ENCODE results near the gene TM9SF3. TPM values are rescaled to one million over a fixed set of nuclear protein-coding genes. Genes with fewer than 3 reads are reported as not detected.

Gene TM9SF3
- total RNA-seq, 3 donors from 2014 or later, result 95.7 to 118 (median 116) TPM

DNA sequence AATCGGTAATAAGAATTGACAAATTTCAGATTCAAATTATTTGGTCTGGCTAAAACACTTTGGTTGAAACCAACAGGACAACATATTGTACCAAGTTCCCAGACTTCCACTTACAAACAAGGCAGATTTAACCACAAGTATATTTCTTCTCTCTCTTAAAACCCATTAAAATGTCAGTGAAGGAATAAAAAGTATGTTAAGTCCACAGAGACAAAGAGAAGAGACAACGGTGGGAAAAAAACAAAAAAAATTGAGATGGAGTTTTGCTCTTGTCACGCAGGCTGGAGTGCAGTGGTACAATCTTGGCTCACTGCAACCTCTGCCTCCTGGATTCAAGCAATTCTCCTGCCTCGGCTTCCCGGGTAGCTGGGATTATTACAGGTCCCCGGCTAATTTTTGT is 16.3 kb downstream of the TM9SF3 start:
- H3K27me3 ChIP-seq, result no peaks in the 10 kb centered on the region
- intact Hi-C loops (cut with DNase I; ENCODE audit: low total_unique reads), result no loop called here
- no peaks in the 10 kb centered on the region for H3K36me3 ChIP-seq
- no peaks in the 10 kb centered on the region for H3K9me3 ChIP-seq
- TF ChIP-seq, protein P1, sequence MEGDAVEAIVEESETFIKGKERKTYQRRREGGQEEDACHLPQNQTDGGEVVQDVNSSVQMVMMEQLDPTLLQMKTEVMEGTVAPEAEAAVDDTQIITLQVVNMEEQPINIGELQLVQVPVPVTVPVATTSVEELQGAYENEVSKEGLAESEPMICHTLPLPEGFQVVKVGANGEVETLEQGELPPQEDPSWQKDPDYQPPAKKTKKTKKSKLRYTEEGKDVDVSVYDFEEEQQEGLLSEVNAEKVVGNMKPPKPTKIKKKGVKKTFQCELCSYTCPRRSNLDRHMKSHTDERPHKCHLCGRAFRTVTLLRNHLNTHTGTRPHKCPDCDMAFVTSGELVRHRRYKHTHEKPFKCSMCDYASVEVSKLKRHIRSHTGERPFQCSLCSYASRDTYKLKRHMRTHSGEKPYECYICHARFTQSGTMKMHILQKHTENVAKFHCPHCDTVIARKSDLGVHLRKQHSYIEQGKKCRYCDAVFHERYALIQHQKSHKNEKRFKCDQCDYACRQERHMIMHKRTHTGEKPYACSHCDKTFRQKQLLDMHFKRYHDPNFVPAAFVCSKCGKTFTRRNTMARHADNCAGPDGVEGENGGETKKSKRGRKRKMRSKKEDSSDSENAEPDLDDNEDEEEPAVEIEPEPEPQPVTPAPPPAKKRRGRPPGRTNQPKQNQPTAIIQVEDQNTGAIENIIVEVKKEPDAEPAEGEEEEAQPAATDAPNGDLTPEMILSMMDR (IDR thresholded peaks at IDR 0.05), result no peak
- TF ChIP-seq POLR2AphosphoS5 (IDR thresholded peaks at IDR 0.05), result no peak
- TF ChIP-seq POLR2A (IDR thresholded peaks at IDR 0.05), result no peak
- no peak for DNase-seq (ENCODE audit: low spot score in 2 of 2)
- H3K4me3 ChIP-seq, result no peak overlapping the region
- H3K4me1 ChIP-seq, result no peaks in the 10 kb centered on the region
- H3K27ac ChIP-seq, result no peak overlapping the region

GRCh38 chr10:96568402-96568801 is 18.4 kb downstream of the TM9SF3 start:
- H3K4me1 ChIP-seq, result no peaks in the 10 kb centered on the region
- no peaks in the 10 kb centered on the region for H3K9me3 ChIP-seq
- no peak overlapping the region for H3K4me3 ChIP-seq
- intact Hi-C loops (cut with DNase I; ENCODE audit: low total_unique reads), result no loop called here
- H3K27ac ChIP-seq, result no peak overlapping the region
- TF ChIP-seq POLR2AphosphoS5 (IDR thresholded peaks at IDR 0.05) (no peak), POLR2A (IDR thresholded peaks at IDR 0.05) (no peak)
- TF ChIP-seq, protein P1 (IDR thresholded peaks at IDR 0.05), result no peak
- no peaks in the 10 kb centered on the region for H3K36me3 ChIP-seq
- H3K27me3 ChIP-seq, result no peaks in the 10 kb centered on the region
- DNase-seq (ENCODE audit: low spot score in 2 of 2), result no peak

DNA sequence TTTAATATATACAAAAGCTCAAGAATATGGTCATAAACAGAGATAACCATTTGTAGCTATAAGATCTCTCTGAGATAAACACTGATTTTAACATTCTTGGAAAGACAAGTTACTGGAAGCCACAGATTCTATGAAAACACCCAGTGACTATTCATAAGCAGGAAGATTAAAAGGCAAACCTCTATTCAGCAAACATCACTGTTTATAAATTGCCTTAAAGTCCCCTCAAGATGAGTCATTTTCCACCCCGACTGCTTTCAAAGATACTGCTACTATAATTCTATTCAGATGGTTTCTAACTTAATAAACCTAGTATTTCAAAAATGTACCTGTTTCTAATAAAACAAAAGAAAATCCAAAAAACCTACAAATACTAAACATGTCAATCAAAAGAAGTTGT is 21.0 kb downstream of the TM9SF3 start:
- Histone ChIP-seq H3K9me3 (no peaks in the 10 kb centered on the region), H3K36me3 (no peaks in the 10 kb centered on the region), H3K4me1 (no peaks in the 10 kb centered on the region), H3K27ac (no peak overlapping the region), H3K4me3 (no peak overlapping the region), H3K27me3 (no peaks in the 10 kb centered on the region)
- no peak for TF ChIP-seq POLR2AphosphoS5 (IDR thresholded peaks at IDR 0.05)
- no peak for TF ChIP-seq POLR2A (IDR thresholded peaks at IDR 0.05)
- TF ChIP-seq, protein P1 (IDR thresholded peaks at IDR 0.05), result no peak
- intact Hi-C loops (cut with DNase I; ENCODE audit: low total_unique reads), result no loop called here
- no peak for DNase-seq (ENCODE audit: low spot score in 2 of 2)

GRCh38 chr10:96560966-96561887 is 25.6 kb downstream of the TM9SF3 start:
- Histone ChIP-seq H3K27me3 (no peaks in the 10 kb centered on the region), H3K36me3 (peaks cover 3% of the 10 kb centered on the region), H3K4me3 (no peak overlapping the region), H3K27ac (no peak overlapping the region), H3K4me1 (no peaks in the 10 kb centered on the region), H3K9me3 (no peaks in the 10 kb centered on the region)
- TF ChIP-seq, protein P1 (IDR thresholded peaks at IDR 0.05), result no peak
- TF ChIP-seq POLR2AphosphoS5 (IDR thresholded peaks at IDR 0.05), result no peak
- no peak for TF ChIP-seq POLR2A (IDR thresholded peaks at IDR 0.05)
- no peak for DNase-seq (ENCODE audit: low spot score in 2 of 2)
- intact Hi-C loops (cut with DNase I; ENCODE audit: low total_unique reads), result no loop called here

GRCh38 chr10:96560489-96560888 is 26.3 kb downstream of the TM9SF3 start:
- H3K4me1 ChIP-seq, result no peaks in the 10 kb centered on the region
- H3K27me3 ChIP-seq, result no peaks in the 10 kb centered on the region
- H3K27ac ChIP-seq, result no peak overlapping the region
- H3K9me3 ChIP-seq, result no peaks in the 10 kb centered on the region
- H3K4me3 ChIP-seq, result no peak overlapping the region
- TF ChIP-seq, protein P1 (IDR thresholded peaks at IDR 0.05), result no peak
- no peak for TF ChIP-seq POLR2AphosphoS5 (IDR thresholded peaks at IDR 0.05)
- no peak for TF ChIP-seq POLR2A (IDR thresholded peaks at IDR 0.05)
- intact Hi-C loops (cut with DNase I; ENCODE audit: low total_unique reads), result no loop called here
- H3K36me3 ChIP-seq, result peaks cover 3% of the 10 kb centered on the region
- DNase-seq (ENCODE audit: low spot score in 2 of 2), result no peak

All from breast epithelium (tissue), 4 donors.